GM12891 (cell line): ENCODE results near the gene RAB9B.

Source experiments
- POLR2A ChIP-seq: IDR thresholded peaks from 2 replicates; pipeline ENCODE4 v1.6.1; 2011; ENCODE audit warnings: low read depth, low read length, control low read depth
- POLR2AphosphoS5 ChIP-seq: IDR thresholded peaks from 2 replicates; pipeline ENCODE4 v1.6.1; 2011; ENCODE audit warnings: low read depth, low read length, control low read depth
- TAF1 ChIP-seq: IDR thresholded peaks from 2 replicates; pipeline ENCODE4 v1.6.1; 2011; ENCODE audit warnings: low read depth, low read length, control low read depth

DNA sequence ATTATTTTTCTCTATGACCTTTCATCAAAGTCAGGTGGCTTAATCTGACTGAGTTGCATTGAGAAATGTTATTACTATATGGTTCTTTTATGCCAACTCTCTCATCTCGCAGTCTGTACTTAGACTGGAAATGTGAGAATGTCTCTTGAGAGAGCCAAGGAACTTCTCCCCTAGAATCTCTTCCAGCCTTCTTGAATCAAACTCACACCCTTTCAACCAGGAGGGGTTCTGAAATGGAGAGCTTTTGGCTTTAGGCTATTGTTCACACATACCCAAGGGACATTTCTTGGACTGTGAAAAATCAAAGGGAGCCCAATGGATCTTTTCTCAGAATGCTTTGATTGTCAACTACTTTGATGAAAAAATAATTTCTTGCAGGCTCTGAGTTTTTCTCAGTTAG lies 50.4 kb downstream of the RAB9B start:
- TF ChIP-seq TAF1 (no peak), POLR2AphosphoS5 (no peak), POLR2A (no peak)
